Chondrocyte (in vitro differentiated cells): Measurements from ENCODE around the gene RNF213. TPM values are rescaled to one million over a fixed set of nuclear protein-coding genes. Genes with fewer than 3 reads are reported as not detected.

Experiments used
- DNase-seq: peaks from one replicate; pipeline ENCODE4 v3.0.0; 2021; ENCODE audit warnings: mixed read lengths, low spot score
- H3K27ac Mint-ChIP-seq: one replicate; pipeline ENCODE4 v1.8.0; 2021; ENCODE audit warnings: mild to moderate bottlenecking, moderate library complexity, mixed read lengths; ENCODE audit not compliant: unreplicated experiment
- H3K27me3 Mint-ChIP-seq: 2 replicates; pipeline ENCODE4 v1.8.0; 2021; ENCODE audit warnings: low read depth, mixed read lengths
- H3K36me3 Mint-ChIP-seq: 2 replicates; pipeline ENCODE4 v1.8.0; 2021; ENCODE audit warnings: low read depth, mixed read lengths
- H3K4me1 Mint-ChIP-seq: 2 replicates; pipeline ENCODE4 v1.8.0; 2021; ENCODE audit warnings: low read depth, mild to moderate bottlenecking, mixed read lengths
- H3K4me3 Mint-ChIP-seq: one replicate; pipeline ENCODE4 v1.8.0; 2021; ENCODE audit warnings: mild to moderate bottlenecking, moderate library complexity, mixed read lengths; ENCODE audit not compliant: unreplicated experiment
- H3K9me3 Mint-ChIP-seq: 2 replicates; pipeline ENCODE4 v1.8.0; 2021; ENCODE audit warnings: low read depth, mixed read lengths
- total RNA-seq: library from RNA; stranded (reverse); gene quantifications from 3 replicates; pipeline ENCODE4 v1.2.1, GENCODE V29; 2021
- TF ChIP-seq, protein P1 (sequence below): fragments of 200-600 bp; sonication (generic); IDR thresholded peaks from 2 replicates; pipeline ENCODE4 v1.5.0; 2021; ENCODE audit warnings: antibody characterized with exemption, mild to moderate bottlenecking, moderate library complexity

The RNF213 gene
- total RNA-seq, 1 donor from 2014 or later, result 73.2 TPM

GRCh38 chr17:80268427-80268826, 7.8 kb downstream of the RNF213 start:
- Mint-ChIP-seq H3K9me3 (no peaks in the 10 kb centered on the region), H3K4me1 (peaks cover 2% of the 10 kb centered on the region), H3K27me3 (no peaks in the 10 kb centered on the region), H3K27ac (no peak overlapping the region), H3K4me3 (no peak overlapping the region), H3K36me3 (peaks cover 10% of the 10 kb centered on the region)
- TF ChIP-seq, protein P1, sequence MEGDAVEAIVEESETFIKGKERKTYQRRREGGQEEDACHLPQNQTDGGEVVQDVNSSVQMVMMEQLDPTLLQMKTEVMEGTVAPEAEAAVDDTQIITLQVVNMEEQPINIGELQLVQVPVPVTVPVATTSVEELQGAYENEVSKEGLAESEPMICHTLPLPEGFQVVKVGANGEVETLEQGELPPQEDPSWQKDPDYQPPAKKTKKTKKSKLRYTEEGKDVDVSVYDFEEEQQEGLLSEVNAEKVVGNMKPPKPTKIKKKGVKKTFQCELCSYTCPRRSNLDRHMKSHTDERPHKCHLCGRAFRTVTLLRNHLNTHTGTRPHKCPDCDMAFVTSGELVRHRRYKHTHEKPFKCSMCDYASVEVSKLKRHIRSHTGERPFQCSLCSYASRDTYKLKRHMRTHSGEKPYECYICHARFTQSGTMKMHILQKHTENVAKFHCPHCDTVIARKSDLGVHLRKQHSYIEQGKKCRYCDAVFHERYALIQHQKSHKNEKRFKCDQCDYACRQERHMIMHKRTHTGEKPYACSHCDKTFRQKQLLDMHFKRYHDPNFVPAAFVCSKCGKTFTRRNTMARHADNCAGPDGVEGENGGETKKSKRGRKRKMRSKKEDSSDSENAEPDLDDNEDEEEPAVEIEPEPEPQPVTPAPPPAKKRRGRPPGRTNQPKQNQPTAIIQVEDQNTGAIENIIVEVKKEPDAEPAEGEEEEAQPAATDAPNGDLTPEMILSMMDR, result no peak
- no peak for DNase-seq

DNA sequence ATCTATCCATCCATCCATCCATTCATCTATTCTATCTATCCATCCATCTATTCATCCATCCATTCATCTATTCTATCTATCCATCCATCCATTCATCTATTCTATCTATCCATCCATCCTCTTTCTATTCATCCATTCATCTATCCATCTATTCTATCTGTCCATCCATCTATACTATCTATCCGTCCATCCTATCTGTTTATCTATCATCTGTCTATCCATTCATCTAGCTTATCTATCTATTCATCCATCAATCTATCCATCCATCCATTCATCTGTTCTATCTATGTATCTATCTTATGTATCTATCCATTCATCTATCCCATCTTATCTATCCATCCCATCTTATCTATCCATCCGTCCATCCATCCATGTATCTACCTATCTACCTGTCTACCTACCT, 8.8 kb downstream of the RNF213 start:
- H3K27ac Mint-ChIP-seq, result no peak overlapping the region
- TF ChIP-seq, protein P1, result no peak
- peaks cover 5% of the 10 kb centered on the region for H3K4me1 Mint-ChIP-seq
- no peaks in the 10 kb centered on the region for H3K27me3 Mint-ChIP-seq
- no peak overlapping the region for H3K4me3 Mint-ChIP-seq
- no peaks in the 10 kb centered on the region for H3K9me3 Mint-ChIP-seq
- peaks cover 11% of the 10 kb centered on the region for H3K36me3 Mint-ChIP-seq
- no peak for DNase-seq

DNA sequence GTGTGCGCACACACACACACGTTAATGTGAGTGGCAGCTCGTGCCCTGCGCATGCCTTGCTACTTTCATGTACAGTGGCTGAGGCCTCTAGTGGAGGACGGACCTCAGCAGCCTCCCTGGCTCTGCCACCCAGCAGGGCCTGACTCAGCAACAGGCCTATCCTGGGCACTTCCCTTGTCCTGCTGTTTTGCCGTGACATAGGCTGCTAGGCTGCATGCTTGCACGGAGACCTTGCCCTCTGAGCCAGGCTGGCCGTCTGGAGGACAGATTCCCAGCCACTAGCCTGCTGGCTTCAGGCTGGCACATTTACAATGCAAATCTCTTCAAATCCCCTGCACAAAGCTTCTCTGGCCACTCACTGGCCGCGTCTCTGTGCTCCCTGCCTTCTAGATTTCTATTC, 9.5 kb downstream of the RNF213 start:
- Mint-ChIP-seq H3K4me3 (no peak overlapping the region), H3K27ac (no peak overlapping the region), H3K36me3 (peaks cover 7% of the 10 kb centered on the region), H3K4me1 (peaks cover 5% of the 10 kb centered on the region), H3K27me3 (no peaks in the 10 kb centered on the region), H3K9me3 (no peaks in the 10 kb centered on the region)
- no peak for DNase-seq
- TF ChIP-seq, protein P1, result no peak

- Mint-ChIP-seq H3K27ac (no peak overlapping the region), H3K36me3 (peaks cover 3% of the 10 kb centered on the region), H3K4me1 (peaks cover 5% of the 10 kb centered on the region), H3K27me3 (no peaks in the 10 kb centered on the region), H3K9me3 (no peaks in the 10 kb centered on the region), H3K4me3 (no peak overlapping the region)
- DNase-seq, result no peak
- TF ChIP-seq, protein P1, result no peak
Measured at GRCh38 chr17:80270836-80271235, 10.2 kb downstream of the RNF213 start.

DNA sequence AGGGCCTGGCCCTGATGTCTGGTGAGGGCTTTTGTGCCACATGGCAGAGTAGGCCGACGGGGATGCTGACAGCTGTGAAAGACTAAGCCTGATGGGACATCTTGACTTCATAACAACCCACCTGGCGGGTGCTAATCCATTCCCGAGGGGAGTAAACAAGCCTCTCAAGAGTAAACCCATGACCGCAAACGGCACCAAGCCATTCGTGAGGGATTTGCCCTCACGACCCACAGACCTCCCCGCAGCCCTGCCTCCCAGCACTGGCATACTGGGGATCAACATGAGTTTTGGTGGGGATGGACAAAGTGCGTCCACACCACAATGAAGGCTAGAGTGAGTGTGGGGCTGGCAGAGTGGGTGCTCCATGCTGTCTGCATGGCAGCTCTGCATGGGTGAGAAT, 11.7 kb downstream of the RNF213 start:
- peaks cover 4% of the 10 kb centered on the region for H3K36me3 Mint-ChIP-seq
- H3K4me1 Mint-ChIP-seq, result peaks cover 5% of the 10 kb centered on the region
- H3K9me3 Mint-ChIP-seq, result no peaks in the 10 kb centered on the region
- H3K27ac Mint-ChIP-seq, result no peak overlapping the region
- no peak for DNase-seq
- TF ChIP-seq, protein P1, result no peak
- H3K27me3 Mint-ChIP-seq, result no peaks in the 10 kb centered on the region
- no peak overlapping the region for H3K4me3 Mint-ChIP-seq
